Naive thymus-derived CD4-positive, alpha-beta T cell (primary cell): ENCODE results near the gene CIBAR2. TPM values are rescaled to one million over a fixed set of nuclear protein-coding genes. Genes with fewer than 3 reads are reported as not detected.
A peak's percentile ranks its signal among the peaks of the same experiment; 100 is the strongest.

Experiments
- ATAC-seq: fragments of 150-1000 bp; cut with Tn5 transposase; 2 replicates; pipeline ENCODE4 v1.10.0; 2021; ENCODE audit warnings: mild to moderate bottlenecking, moderate library complexity
- CTCF ChIA-PET: fragments of 350-600 bp; sonication (Branson Sonifier 250); formaldehyde crosslinking; loops from one replicate; lab custom pipeline; 2021; ENCODE audit warnings: antibody characterized with exemption; lab: Charles Lee
- POLR2A ChIA-PET: fragments of 350-600 bp; sonication (Branson Sonifier 250); formaldehyde crosslinking; loops from one replicate; lab custom pipeline; 2021; ENCODE audit warnings: antibody characterized with exemption, inconsistent platforms; lab: Charles Lee
- DNase-seq, 9 donors: peaks; one replicate each; pipeline versions ENCODE4 v3.0.0 to v3.0.0-alpha.2; 2020 to 2022; ENCODE audit warnings: mixed read lengths in 1 of 9
- H3K27ac ChIP-seq: one replicate; pipeline ENCODE4 v1.7.0; 2013; ENCODE audit warnings: mild to moderate bottlenecking, low read depth, low read length, moderate library complexity
- H3K27me3 ChIP-seq, 2 donors: one replicate each; pipeline ENCODE4 v1.7.0; 2013; ENCODE audit warnings: low read length in 2 of 2, mild to moderate bottlenecking in 2 of 2, moderate library complexity in 2 of 2; ENCODE audit not compliant: control insufficient read depth in 2 of 2, insufficient read depth in 2 of 2
- H3K36me3 ChIP-seq, 3 experiments: 1 replicate in 2 of 3; 2 replicates in 1 of 3; pipeline ENCODE4 v1.7.0; 2013; ENCODE audit warnings: low read length in 3 of 3, mild to moderate bottlenecking in 3 of 3, moderate library complexity in 1 of 3; ENCODE audit not compliant: insufficient read depth in 3 of 3, control insufficient read depth in 2 of 3
- H3K4me1 ChIP-seq, 2 donors: one replicate each; pipeline ENCODE4 v1.7.0; 2013; ENCODE audit warnings: low read length in 2 of 2, mild to moderate bottlenecking in 2 of 2, moderate library complexity in 1 of 2; ENCODE audit not compliant: control insufficient read depth in 2 of 2, insufficient read depth in 2 of 2
- H3K4me3 ChIP-seq: 2 replicates; pipeline ENCODE4 v1.7.0; 2013; ENCODE audit warnings: mild to moderate bottlenecking, low read length
- H3K9me3 ChIP-seq, 3 experiments: 1 replicate in 2 of 3; 2 replicates in 1 of 3; pipeline ENCODE4 v1.7.0; 2013; ENCODE audit warnings: low read length in 3 of 3; ENCODE audit not compliant: control insufficient read depth in 2 of 3
- H3K27ac Mint-ChIP-seq, 9 donors: one replicate each; pipeline ENCODE4 v1.8.0; 2020 to 2022; ENCODE audit warnings: mixed read lengths in 9 of 9, mild to moderate bottlenecking in 8 of 9, moderate library complexity in 5 of 9, inconsistent platforms in 2 of 9
- H3K27me3 Mint-ChIP-seq, 5 donors: one replicate each; pipeline ENCODE4 v1.8.0; 2021 to 2022; ENCODE audit warnings: mixed read lengths in 5 of 5, mild to moderate bottlenecking in 1 of 5
- H3K36me3 Mint-ChIP-seq, 5 donors: one replicate each; pipeline ENCODE4 v1.8.0; 2020 to 2022; ENCODE audit warnings: mixed read lengths in 5 of 5, mild to moderate bottlenecking in 3 of 5, inconsistent platforms in 1 of 5
- H3K4me1 Mint-ChIP-seq, 7 donors: one replicate each; pipeline ENCODE4 v1.8.0; 2020 to 2022; ENCODE audit warnings: mixed read lengths in 7 of 7, mild to moderate bottlenecking in 3 of 7, inconsistent platforms in 1 of 7
- H3K4me3 Mint-ChIP-seq, 10 donors: one replicate each; pipeline ENCODE4 v1.8.0; 2020 to 2022; ENCODE audit warnings: mild to moderate bottlenecking in 10 of 10, mixed read lengths in 10 of 10, moderate library complexity in 6 of 10, inconsistent platforms in 2 of 10
- H3K9me3 Mint-ChIP-seq, 11 donors: one replicate each; pipeline ENCODE4 v1.8.0; 2020 to 2022; ENCODE audit warnings: mixed read lengths in 11 of 11, mild to moderate bottlenecking in 4 of 11, inconsistent platforms in 1 of 11, moderate library complexity in 1 of 11
- intact Hi-C, 2 donors: fragments of 100-400 bp; cut with micrococcal nuclease; formaldehyde crosslinking; loops; one replicate each; pipeline ENCODE4 v1.15.1; 2023
- polyA plus RNA-seq, 2 donors: library from polyadenylated mRNA; unstranded; fragments of 300-500 nt; fragmentation: Illumina TruSeq; gene quantifications; one replicate each; pipeline ENCODE4 v1.2.3, GENCODE V29; 2021
- total RNA-seq, 6 experiments: library from RNA in 5 of 6; stranded (reverse) in 5 of 6; gene quantifications; 1 replicate in 5 of 6; 2 replicates in 1 of 6; pipeline ENCODE4 v1.2.3 and lab custom pipeline; 2021 to 2026

Gene CIBAR2
- total and polyA plus RNA-seq, 7 experiments from 2014 or later: not detected

GRCh38 chr16:85139881-85140339 lies 27.6 kb upstream of the CIBAR2 start:
- peaks cover 0 to 2% (median 0%) of the 10 kb centered on the region in 11 donors for H3K9me3 Mint-ChIP-seq
- ChIA-PET POLR2A (no interaction called here), CTCF (no interaction called here)
- peaks cover 0 to 13% (median 9%) of the 10 kb centered on the region in 7 donors for H3K4me1 Mint-ChIP-seq
- H3K27me3 Mint-ChIP-seq: peaks cover 31 to 37% (median 32%) of the 10 kb centered on the region in 5 donors
- Histone ChIP-seq H3K27me3 (no peaks in the 10 kb centered on the region), H3K4me3 (no peak overlapping the region), H3K36me3 (no peaks in the 10 kb centered on the region), H3K9me3 (no peaks in the 10 kb centered on the region), H3K4me1 (no peaks in the 10 kb centered on the region), H3K27ac (no peak overlapping the region)
- H3K27ac Mint-ChIP-seq: no peak overlapping the region
- ATAC-seq (no peak), DNase-seq (no peak)
- H3K36me3 Mint-ChIP-seq: no peaks in the 10 kb centered on the region
- intact Hi-C loops: no loop called here
- H3K4me3 Mint-ChIP-seq: no peak overlapping the region

- no peaks in the 10 kb centered on the region for H3K4me1 ChIP-seq
- Mint-ChIP-seq H3K4me1 (peaks cover 0 to 13% (median 9%) of the 10 kb centered on the region in 7 donors), H3K36me3 (no peaks in the 10 kb centered on the region), H3K4me3 (no peak overlapping the region), H3K9me3 (peaks cover 0 to 2% (median 0%) of the 10 kb centered on the region in 11 donors), H3K27me3 (peaks cover 31 to 37% (median 32%) of the 10 kb centered on the region in 5 donors), H3K27ac (peak overlapping the region in 1 of 9 donors; percentile 41)
- intact Hi-C loops: no loop called here
- no peak overlapping the region for H3K27ac ChIP-seq
- no peaks in the 10 kb centered on the region for H3K9me3 ChIP-seq
- CTCF ChIA-PET: no interaction called here
- H3K36me3 ChIP-seq: no peaks in the 10 kb centered on the region
- POLR2A ChIA-PET: no interaction called here
- H3K4me3 ChIP-seq: no peak overlapping the region
- no peak for ATAC-seq
- H3K27me3 ChIP-seq: no peaks in the 10 kb centered on the region
- no peak for DNase-seq
Measured at GRCh38 chr16:85138825-85139627, 26.8 kb upstream of the CIBAR2 start.

GRCh38 chr16:85138073-85138824 lies 26.0 kb upstream of the CIBAR2 start:
- Mint-ChIP-seq H3K36me3 (no peaks in the 10 kb centered on the region), H3K9me3 (peaks cover 0 to 2% (median 0%) of the 10 kb centered on the region in 11 donors), H3K27ac (no peak overlapping the region), H3K27me3 (peaks cover 31 to 37% (median 32%) of the 10 kb centered on the region in 5 donors), H3K4me1 (peaks cover 0 to 13% (median 9%) of the 10 kb centered on the region in 7 donors), H3K4me3 (peak overlapping the region in 3 of 10 donors; percentile 41 to 61 (median 61))
- Histone ChIP-seq H3K4me3 (no peak overlapping the region), H3K9me3 (no peaks in the 10 kb centered on the region), H3K4me1 (no peaks in the 10 kb centered on the region), H3K27me3 (no peaks in the 10 kb centered on the region), H3K27ac (no peak overlapping the region), H3K36me3 (no peaks in the 10 kb centered on the region)
- ChIA-PET CTCF (no interaction called here), POLR2A (no interaction called here)
- ATAC-seq: no peak
- intact Hi-C loops: no loop called here
- DNase-seq: no peak

GRCh38 chr16:85137323-85138072 lies 25.2 kb upstream of the CIBAR2 start:
- POLR2A ChIA-PET: no interaction called here
- no peak overlapping the region for H3K27ac Mint-ChIP-seq

GRCh38 chr16:85136702-85137322 lies 24.5 kb upstream of the CIBAR2 start:
- DNase-seq (no peak), ATAC-seq (peak; percentile 47)
- Histone ChIP-seq H3K4me3 (no peak overlapping the region), H3K36me3 (no peaks in the 10 kb centered on the region), H3K27me3 (no peaks in the 10 kb centered on the region), H3K4me1 (no peaks in the 10 kb centered on the region), H3K27ac (no peak overlapping the region), H3K9me3 (no peaks in the 10 kb centered on the region)
- Mint-ChIP-seq H3K4me1 (peaks cover 0 to 13% (median 9%) of the 10 kb centered on the region in 7 donors), H3K9me3 (peaks cover 0 to 2% (median 0%) of the 10 kb centered on the region in 11 donors), H3K27ac (no peak overlapping the region), H3K27me3 (peaks cover 31 to 37% (median 34%) of the 10 kb centered on the region in 5 donors), H3K4me3 (no peak overlapping the region), H3K36me3 (no peaks in the 10 kb centered on the region)
- POLR2A ChIA-PET: no interaction called here
- intact Hi-C loops: no loop called here
- CTCF ChIA-PET: no interaction called here

More at GRCh38 chr16:85137323-85138072, 25.2 kb upstream of the CIBAR2 start:
- Mint-ChIP-seq H3K9me3 (peaks cover 0 to 2% (median 0%) of the 10 kb centered on the region in 11 donors), H3K36me3 (no peaks in the 10 kb centered on the region), H3K4me3 (peak overlapping the region in 3 of 10 donors; percentile 41 to 61 (median 61)), H3K27me3 (peaks cover 31 to 37% (median 33%) of the 10 kb centered on the region in 5 donors), H3K4me1 (peaks cover 0 to 13% (median 9%) of the 10 kb centered on the region in 7 donors)
- no peaks in the 10 kb centered on the region for H3K4me1 ChIP-seq
- no peak overlapping the region for H3K27ac ChIP-seq
- CTCF ChIA-PET: no interaction called here
- H3K9me3 ChIP-seq: no peaks in the 10 kb centered on the region
- no peak overlapping the region for H3K4me3 ChIP-seq
- peak; percentile 25 for ATAC-seq
- H3K36me3 ChIP-seq: no peaks in the 10 kb centered on the region
- intact Hi-C loops: no loop called here
- no peak for DNase-seq
- no peaks in the 10 kb centered on the region for H3K27me3 ChIP-seq

- no peak overlapping the region for H3K4me3 ChIP-seq
- H3K27ac ChIP-seq: no peak overlapping the region
- H3K36me3 ChIP-seq: no peaks in the 10 kb centered on the region
- peak overlapping the region in 1 of 10 donors; percentile 21 for H3K4me3 Mint-ChIP-seq
- no peak for DNase-seq
- intact Hi-C loops: no loop called here
- H3K4me1 ChIP-seq: no peaks in the 10 kb centered on the region
- H3K36me3 Mint-ChIP-seq: no peaks in the 10 kb centered on the region
- H3K4me1 Mint-ChIP-seq: peaks cover 0 to 13% (median 9%) of the 10 kb centered on the region in 7 donors
- no peaks in the 10 kb centered on the region for H3K9me3 ChIP-seq
- no peak overlapping the region for H3K27ac Mint-ChIP-seq
- CTCF ChIA-PET: no interaction called here
- H3K27me3 Mint-ChIP-seq: peaks cover 31 to 37% (median 34%) of the 10 kb centered on the region in 5 donors
- POLR2A ChIA-PET: no interaction called here
- peak; percentile 76 for ATAC-seq
- no peaks in the 10 kb centered on the region for H3K27me3 ChIP-seq
- peaks cover 0 to 2% (median 0%) of the 10 kb centered on the region in 11 donors for H3K9me3 Mint-ChIP-seq
Measured at GRCh38 chr16:85136213-85136701, 24.0 kb upstream of the CIBAR2 start.
